HepG2 (cell line): ENCODE results near the gene SHROOM2. TPM values are rescaled to one million over a fixed set of nuclear protein-coding genes. Genes with fewer than 3 reads are reported as not detected.

Experiments
- ATAC-seq: fragments of 200-7000 bp; cut with Tn5 transposase; 3 replicates; pipeline ENCODE4 v1.9.1; 2020; ENCODE audit warnings: mild to moderate bottlenecking, moderate library complexity
- BruUV-seq: library from RNA; stranded (reverse); fragments of 400-500 nt; replicated peaks from 2 replicates; lab custom pipeline; 2021; lab: Mats Ljungman, UMichigan
- CTCF ChIA-PET: fragments of 300-600 bp; formaldehyde crosslinking; extraction: SDS; loops from one replicate; lab custom pipeline; 2021; ENCODE audit warnings: low total read pairs, inconsistent platforms, low intra/inter-chr PET ratio; lab: Yijun Ruan, JAX
- POLR2A ChIA-PET: fragments of 350-600 bp; sonication (Branson Sonifier 250); formaldehyde crosslinking; loops from one replicate; lab custom pipeline; 2020; ENCODE audit warnings: antibody characterized with exemption, inconsistent platforms; lab: Yijun Ruan, JAX
- DNase-seq: peaks from one replicate; pipeline ENCODE4 v3.0.0-alpha.2; 2015; ENCODE audit warnings: low spot score
- FAIRE-seq: peaks from 3 replicates; lab custom pipeline; 2011; peaks lifted over from hg19 to GRCh38; lab: Jason Lieb, UNC
- H2AFZ ChIP-seq: one replicate; pipeline ENCODE4 v1.6.1; 2011; ENCODE audit warnings: low read length, inconsistent platforms
- H3K27ac ChIP-seq: fragments of 300-600 bp; 3 replicates; pipeline ENCODE4 v1.8.0; 2011; ENCODE audit warnings: mixed run types, mild to moderate bottlenecking, mixed read lengths, low read length, inconsistent platforms; ENCODE audit not compliant: insufficient read depth; ENCODE audit errors: extremely low read length
- H3K27me3 ChIP-seq, 2 experiments: fragments of 200-600 bp in 1 of 2; 2 replicates in 1 of 2; 3 replicates in 1 of 2; pipeline versions ENCODE4 v1.6.0 to v1.8.0; 2011; ENCODE audit warnings: low read length in 2 of 2, mild to moderate bottlenecking in 2 of 2, moderate library complexity in 2 of 2, inconsistent platforms in 1 of 2; ENCODE audit not compliant: insufficient read depth in 2 of 2, control insufficient read depth in 1 of 2
- H3K36me3 ChIP-seq, 2 experiments: fragments of 200-600 bp in 1 of 2; replicated peaks in 1 of 2; 2 replicates in 1 of 2; 3 replicates in 1 of 2; pipeline versions ENCODE4 v1.5.1 to v1.8.0; 2011; ENCODE audit warnings: low read length in 2 of 2, inconsistent platforms in 1 of 2; ENCODE audit not compliant: insufficient read depth in 2 of 2, control insufficient read depth in 1 of 2
- H3K4me1 ChIP-seq: 2 replicates; pipeline ENCODE4 v1.5.1; 2012; ENCODE audit warnings: low read length, inconsistent platforms; ENCODE audit not compliant: insufficient read depth
- H3K4me2 ChIP-seq: 2 replicates; pipeline ENCODE4 v1.6.0; 2011; ENCODE audit warnings: low read depth, low read length, inconsistent platforms
- H3K4me3 ChIP-seq, 3 experiments: fragments of 200-600 bp in 1 of 3; sonication (generic), shearing (Covaris generic) in 1 of 3; replicated peaks in 1 of 3; 2 replicates each; pipeline ENCODE4 v1.5.1; 2011 to 2016; ENCODE audit warnings: low read length in 3 of 3, inconsistent platforms in 2 of 3, low read depth in 2 of 3, mild to moderate bottlenecking in 2 of 3, control low read depth in 1 of 3, mixed read lengths in 1 of 3; ENCODE audit not compliant: insufficient read depth in 1 of 3
- H3K79me2 ChIP-seq: one replicate; pipeline ENCODE4 v1.6.1; 2011; ENCODE audit warnings: low read length, inconsistent platforms; ENCODE audit not compliant: insufficient read depth
- H3K9ac ChIP-seq: 2 replicates; pipeline ENCODE4 v1.6.0; 2011; ENCODE audit warnings: mild to moderate bottlenecking, low read depth, low read length, inconsistent platforms; ENCODE audit not compliant: insufficient read depth
- H3K9me3 ChIP-seq: 2 replicates; pipeline ENCODE4 v1.5.1; 2012; ENCODE audit warnings: mild to moderate bottlenecking, low read length
- H4K20me1 ChIP-seq: 2 replicates; pipeline ENCODE4 v1.6.0; 2011; ENCODE audit warnings: inconsistent platforms, mild to moderate bottlenecking, low read length, moderate library complexity; ENCODE audit not compliant: insufficient read depth
- ASH2L ChIP-seq: fragments of 300-600, 200-600 bp; sonication (generic); IDR thresholded peaks from 2 replicates; pipeline ENCODE4 v1.7.0; 2017; ENCODE audit warnings: low read depth, mild to moderate bottlenecking, moderate library complexity, mixed read lengths, low read length; ENCODE audit not compliant: insufficient read length
- CEBPB ChIP-seq: IDR thresholded peaks from 2 replicates; pipeline ENCODE4 v1.6.1; 2011; ENCODE audit warnings: low read depth, low read length, improper control_type of control experiment, borderline replicate concordance
- CEBPG ChIP-seq: IDR thresholded peaks from 2 replicates; pipeline ENCODE4 v1.6.1; 2016
- HNF4A ChIP-seq: sonication (generic); formaldehyde crosslinking; IDR thresholded peaks from 2 replicates; pipeline ENCODE4 v1.4.0; 2020; ENCODE audit warnings: missing genetic modification reagents
- HNF4G ChIP-seq, 2 experiments: sonication (generic) in 1 of 2; formaldehyde crosslinking in 1 of 2; IDR thresholded peaks; 2 replicates each; pipeline versions ENCODE4 v1.4.0 to v1.6.1; 2011 to 2020; ENCODE audit warnings: borderline replicate concordance in 2 of 2, low read depth in 2 of 2, mild to moderate bottlenecking in 2 of 2, low read length in 1 of 2, missing genetic modification reagents in 1 of 2, moderate library complexity in 1 of 2
- JUN ChIP-seq: sonication (generic); formaldehyde crosslinking; IDR thresholded peaks from 2 replicates; pipeline ENCODE4 v1.4.0; 2020; ENCODE audit warnings: mild to moderate bottlenecking, missing genetic modification reagents
- NCOR1 ChIP-seq: fragments of 200-600 bp; sonication (generic); IDR thresholded peaks from 2 replicates; pipeline ENCODE4 v1.7.0; 2017; ENCODE audit warnings: antibody characterized with exemption, low read length, borderline replicate concordance
- PLRG1 ChIP-seq: fragments of 450-650 bp; conservative IDR thresholded peaks from 2 replicates; pipeline ENCODE4 v1.6.1; 2016
- RBFOX2 ChIP-seq: fragments of 200-400 bp; formaldehyde crosslinking; IDR thresholded peaks from 2 replicates; pipeline ENCODE4 v1.6.1; 2017; ENCODE audit warnings: low read depth, mild to moderate bottlenecking, low read length
- SKI ChIP-seq: fragments of 450-650 bp; IDR thresholded peaks from one replicate; pipeline ENCODE4 v1.6.1; 2018; ENCODE audit warnings: mild to moderate bottlenecking; ENCODE audit not compliant: partially characterized antibody
- ZBTB38 ChIP-seq: sonication (generic); formaldehyde crosslinking; IDR thresholded peaks from 2 replicates; pipeline ENCODE4 v1.5.1; 2020; ENCODE audit warnings: mild to moderate bottlenecking, missing genetic modification reagents
- ZNF605 ChIP-seq: sonication (generic); formaldehyde crosslinking; IDR thresholded peaks from 2 replicates; pipeline ENCODE4 v1.8.0; 2022; ENCODE audit warnings: mild to moderate bottlenecking, missing genetic modification reagents
- WGBS: methylation state at CpG from one replicate; pipeline ENCODE4 v1.1.6; 2017; ENCODE audit warnings: low lambda C conversion rate; 5-methylcytosine and 5-hydroxymethylcytosine counted together
- in situ Hi-C: cut with HindIII; loops from 2 replicates; pipeline ENCODE4 v1.10.0; 2017; ENCODE audit warnings: low pct_unique_long_range_greater_than_20kb; ENCODE audit not compliant: extremely low pct_ligation_motif_present
- intact Hi-C: fragments of 100-400 bp; cut with micrococcal nuclease; formaldehyde crosslinking; loops from one replicate; pipeline ENCODE4 v1.10.0; 2022; ENCODE audit not compliant: unreplicated experiment
- polyA plus RNA-seq, 8 experiments: library from polyadenylated mRNA; depleted of rRNA in 3 of 8; stranded (reverse) in 7 of 8; unstranded in 1 of 8; fragments of >200 nt; fragmentation: Illumina TruSeq in 4 of 8; extraction: Trizol in 4 of 8; gene quantifications; 2 replicates each; pipeline versions ENCODE4 v1.2.1 to v1.2.3, GENCODE V29; 2011 to 2016; ENCODE audit warnings: low read depth in 4 of 8, missing spikeins in 1 of 8, mixed read lengths in 1 of 8; ENCODE audit not compliant: insufficient read depth in 1 of 8
- total RNA-seq, 5 experiments: library from RNA; depleted of rRNA; stranded (reverse); fragments of >200 nt; fragmentation: Illumina TruSeq; extraction: Trizol; gene quantifications; 2 replicates each; pipeline ENCODE4 v1.2.3, GENCODE V29; 2016; ENCODE audit warnings: low read depth in 1 of 5
- TF ChIP-seq, protein P1 (sequence below): sonication (generic); formaldehyde crosslinking; IDR thresholded peaks from 2 replicates; pipeline ENCODE4 v1.4.0; 2020; ENCODE audit warnings: mild to moderate bottlenecking, missing genetic modification reagents
- TF ChIP-seq, protein P2 (sequence below): sonication (generic); formaldehyde crosslinking; IDR thresholded peaks from 2 replicates; pipeline ENCODE4 v1.4.0; 2020; ENCODE audit warnings: missing genetic modification reagents, borderline replicate concordance

Gene SHROOM2
- total and polyA plus RNA-seq, 2 of the 13 experiments (the other 11 are each of a cell fraction or from before 2014, with no cell fraction given) = 0.92 to 1.4 TPM

DNA sequence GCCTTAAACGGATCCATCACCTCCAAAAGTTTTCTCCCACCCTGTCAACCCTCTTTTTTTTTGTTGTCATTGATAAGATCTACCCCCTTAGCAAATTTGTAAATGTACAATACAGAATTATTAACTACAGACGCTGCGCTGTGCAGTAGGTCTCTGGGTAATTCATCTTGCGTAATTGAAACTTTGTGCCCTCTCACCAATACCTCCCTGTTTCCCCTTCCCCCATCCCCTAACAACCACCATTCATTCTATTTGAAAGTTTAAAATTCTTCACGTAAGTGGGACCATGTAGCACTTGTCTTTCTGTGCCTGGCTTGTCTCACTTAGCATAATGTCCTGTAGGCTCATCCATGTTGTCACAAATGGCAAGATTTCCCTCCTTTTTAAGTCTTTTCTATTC, 135.2 kb downstream of the SHROOM2 start:
- TF ChIP-seq, protein P1, sequence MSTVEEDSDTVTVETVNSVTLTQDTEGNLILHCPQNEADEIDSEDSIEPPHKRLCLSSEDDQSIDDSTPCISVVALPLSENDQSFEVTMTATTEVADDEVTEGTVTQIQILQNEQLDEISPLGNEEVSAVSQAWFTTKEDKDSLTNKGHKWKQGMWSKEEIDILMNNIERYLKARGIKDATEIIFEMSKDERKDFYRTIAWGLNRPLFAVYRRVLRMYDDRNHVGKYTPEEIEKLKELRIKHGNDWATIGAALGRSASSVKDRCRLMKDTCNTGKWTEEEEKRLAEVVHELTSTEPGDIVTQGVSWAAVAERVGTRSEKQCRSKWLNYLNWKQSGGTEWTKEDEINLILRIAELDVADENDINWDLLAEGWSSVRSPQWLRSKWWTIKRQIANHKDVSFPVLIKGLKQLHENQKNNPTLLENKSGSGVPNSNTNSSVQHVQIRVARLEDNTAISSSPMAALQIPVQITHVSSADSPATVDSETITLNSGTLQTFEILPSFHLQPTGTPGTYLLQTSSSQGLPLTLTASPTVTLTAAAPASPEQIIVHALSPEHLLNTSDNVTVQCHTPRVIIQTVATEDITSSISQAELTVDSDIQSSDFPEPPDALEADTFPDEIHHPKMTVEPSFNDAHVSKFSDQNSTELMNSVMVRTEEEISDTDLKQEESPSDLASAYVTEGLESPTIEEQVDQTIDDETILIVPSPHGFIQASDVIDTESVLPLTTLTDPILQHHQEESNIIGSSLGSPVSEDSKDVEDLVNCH (CRISPR knock-in tag) = no peak
- TF ChIP-seq ZBTB38 (CRISPR knock-in tag) (no peak), SKI (no peak), RBFOX2 (no peak), HNF4A (CRISPR knock-in tag) (peak; percentile 39; the same call in 1 of the 2 replicates), ZNF605 (CRISPR knock-in tag) (no peak), PLRG1 (no peak), JUN (CRISPR knock-in tag) (no peak), NCOR1 (0 out of 2 replicates have a peak, but pooled peaks have one; percentile 38), CEBPB (peak; percentile 49; the same call in 1 of the 2 replicates), CEBPG (CRISPR knock-in tag) (0 out of 2 replicates have a peak, but pooled peaks have one; percentile 12), ASH2L (peak; percentile 22), HNF4G (IDR thresholded peaks at IDR 0.05; ENCODE audit: borderline replicate concordance, low read depth, low read length) (peak; percentile 16; the same call in 1 of the 2 replicates), HNF4G (CRISPR knock-in tag; IDR thresholded peaks at IDR 0.05; ENCODE audit: borderline replicate concordance, low read depth) (no peak)
- TF ChIP-seq, protein P2, sequence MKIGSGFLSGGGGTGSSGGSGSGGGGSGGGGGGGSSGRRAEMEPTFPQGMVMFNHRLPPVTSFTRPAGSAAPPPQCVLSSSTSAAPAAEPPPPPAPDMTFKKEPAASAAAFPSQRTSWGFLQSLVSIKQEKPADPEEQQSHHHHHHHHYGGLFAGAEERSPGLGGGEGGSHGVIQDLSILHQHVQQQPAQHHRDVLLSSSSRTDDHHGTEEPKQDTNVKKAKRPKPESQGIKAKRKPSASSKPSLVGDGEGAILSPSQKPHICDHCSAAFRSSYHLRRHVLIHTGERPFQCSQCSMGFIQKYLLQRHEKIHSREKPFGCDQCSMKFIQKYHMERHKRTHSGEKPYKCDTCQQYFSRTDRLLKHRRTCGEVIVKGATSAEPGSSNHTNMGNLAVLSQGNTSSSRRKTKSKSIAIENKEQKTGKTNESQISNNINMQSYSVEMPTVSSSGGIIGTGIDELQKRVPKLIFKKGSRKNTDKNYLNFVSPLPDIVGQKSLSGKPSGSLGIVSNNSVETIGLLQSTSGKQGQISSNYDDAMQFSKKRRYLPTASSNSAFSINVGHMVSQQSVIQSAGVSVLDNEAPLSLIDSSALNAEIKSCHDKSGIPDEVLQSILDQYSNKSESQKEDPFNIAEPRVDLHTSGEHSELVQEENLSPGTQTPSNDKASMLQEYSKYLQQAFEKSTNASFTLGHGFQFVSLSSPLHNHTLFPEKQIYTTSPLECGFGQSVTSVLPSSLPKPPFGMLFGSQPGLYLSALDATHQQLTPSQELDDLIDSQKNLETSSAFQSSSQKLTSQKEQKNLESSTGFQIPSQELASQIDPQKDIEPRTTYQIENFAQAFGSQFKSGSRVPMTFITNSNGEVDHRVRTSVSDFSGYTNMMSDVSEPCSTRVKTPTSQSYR (CRISPR knock-in tag) = peak; percentile 65; the same call in 1 of the 2 replicates
- no peak overlapping the region for H2AFZ ChIP-seq
- ATAC-seq = peak; percentile 75
- intact Hi-C loops (no loop called here), in situ Hi-C loops (no loop called here)
- peak overlapping the region; percentile 43 for H3K27ac ChIP-seq
- H4K20me1 ChIP-seq = no peaks in the 10 kb centered on the region
- peak; percentile 39 for DNase-seq
- H3K4me2 ChIP-seq = no peak overlapping the region
- H3K9ac ChIP-seq = no peak overlapping the region
- BruUV-seq = no TSS peak
- no peaks in the 10 kb centered on the region for H3K27me3 ChIP-seq
- ChIA-PET CTCF (no interaction called here), POLR2A (no interaction called here)
- H3K79me2 ChIP-seq = no peaks in the 10 kb centered on the region
- 26% methylated on average over 5 of the region's 5 CpGs for WGBS
- H3K4me3 ChIP-seq = no peak overlapping the region
- H3K4me1 ChIP-seq = peaks cover 24% of the 10 kb centered on the region
- H3K9me3 ChIP-seq = no peaks in the 10 kb centered on the region
- no peaks in the 10 kb centered on the region for H3K36me3 ChIP-seq
- FAIRE-seq = peak; percentile 56
